Stimulated activated naive CD4-positive, alpha-beta T cell (primary cell): Measurements from ENCODE around the gene DNAJB7.
"Not testable (repeated sequence)": the region's sequence is repeated elsewhere in the genome, so short reads cannot be mapped to it uniquely, and the experiment has no call there.

ENCODE experiments used
- DNase-seq, 6 experiments: peaks; one replicate each; lab custom pipeline; 2025; lab: John Stamatoyannopoulos, UW

The DNAJB7 gene

DNA sequence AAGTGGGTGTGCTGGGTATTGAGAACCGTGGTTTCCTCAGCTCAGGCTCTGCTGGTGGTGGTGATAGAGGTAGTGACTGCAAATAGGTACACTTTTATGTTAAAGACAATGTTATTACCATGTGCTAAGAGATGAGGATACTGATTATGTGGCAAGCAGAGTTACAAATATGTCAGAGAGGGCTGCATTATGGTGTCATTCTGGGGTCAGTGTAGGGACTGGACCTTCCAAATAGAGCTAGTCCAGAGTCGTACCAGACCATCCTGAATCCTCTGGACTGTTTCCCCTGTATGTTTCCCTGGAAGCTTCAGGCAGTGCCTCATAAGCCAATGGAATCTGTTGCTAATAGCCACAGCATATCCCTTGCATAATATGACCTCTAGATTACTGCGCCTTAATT is at the start of gene DNAJB7:
DNAJB7 (minus strand) TSS at position 101 of the 400 bp plus-strand sequence. CDS start 119 bp downstream, outside the sequence.
- DNase-seq, result no peak

DNA sequence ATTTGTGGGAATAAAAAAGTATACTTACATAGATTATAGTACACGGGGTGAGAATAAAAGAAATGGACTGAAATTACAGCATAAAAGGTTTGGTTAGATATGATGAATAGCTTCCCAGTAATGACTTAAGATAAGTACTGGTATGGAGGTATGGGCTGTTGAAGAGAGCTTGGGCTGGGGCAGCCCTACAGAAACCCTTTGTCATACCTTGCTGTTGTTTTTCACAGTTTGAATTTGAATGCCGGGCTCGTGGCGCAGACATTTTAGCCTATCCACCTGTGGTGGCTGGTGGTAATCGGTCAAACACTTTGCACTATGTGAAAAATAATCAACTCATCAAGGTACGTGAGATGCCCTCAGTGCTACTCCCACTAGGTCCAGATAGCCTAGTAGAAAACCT is 47.0 kb upstream of the DNAJB7 start:
- DNase-seq, result no peak

DNA sequence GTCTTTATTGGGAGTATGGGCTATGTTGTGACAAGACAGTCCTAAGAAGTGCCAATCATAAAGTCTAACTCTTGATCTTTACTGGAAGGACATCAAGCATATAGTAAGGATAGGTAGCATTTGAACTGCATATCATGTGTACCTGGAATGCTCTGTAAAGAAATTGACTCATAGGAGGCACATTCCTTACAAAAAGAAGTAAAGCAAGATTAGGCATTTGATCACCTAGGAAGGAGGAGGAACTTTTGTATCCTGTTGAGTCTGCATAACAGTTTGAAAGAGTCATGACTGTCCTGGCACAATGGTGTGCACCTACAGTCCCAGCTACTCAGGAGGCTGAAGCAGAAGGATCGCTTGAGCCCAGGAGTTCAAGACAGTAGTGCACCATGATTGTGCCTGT is 42.2 kb upstream of the DNAJB7 start:
- DNase-seq, result no peak

DNA sequence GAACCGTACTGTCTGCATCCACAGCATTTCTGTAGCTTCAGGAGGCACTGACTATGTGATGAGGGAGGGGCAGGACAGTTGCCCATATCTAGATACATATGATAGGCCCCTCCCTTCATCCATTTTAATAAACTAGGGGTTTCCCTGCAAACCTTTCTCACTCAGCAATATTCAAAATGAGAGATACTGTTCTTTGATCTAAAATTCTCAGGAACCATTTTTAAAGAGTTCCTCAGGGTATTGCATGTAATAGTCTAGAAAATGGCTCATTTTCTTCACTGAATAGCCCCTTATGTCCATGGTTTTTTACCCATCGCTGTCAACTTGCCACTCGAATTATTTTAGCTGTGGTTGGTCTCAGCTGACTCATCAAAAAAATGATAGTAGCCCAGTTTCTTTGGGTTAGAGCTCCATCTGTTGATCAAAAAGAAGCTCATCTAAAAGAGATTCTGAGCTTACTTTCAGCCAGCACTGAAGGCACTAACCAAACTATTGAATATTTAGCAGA is 37.0 kb upstream of the DNAJB7 start:
- peak in 3 of 6 experiments; percentile 7 to 45 (median 23) for DNase-seq

DNA sequence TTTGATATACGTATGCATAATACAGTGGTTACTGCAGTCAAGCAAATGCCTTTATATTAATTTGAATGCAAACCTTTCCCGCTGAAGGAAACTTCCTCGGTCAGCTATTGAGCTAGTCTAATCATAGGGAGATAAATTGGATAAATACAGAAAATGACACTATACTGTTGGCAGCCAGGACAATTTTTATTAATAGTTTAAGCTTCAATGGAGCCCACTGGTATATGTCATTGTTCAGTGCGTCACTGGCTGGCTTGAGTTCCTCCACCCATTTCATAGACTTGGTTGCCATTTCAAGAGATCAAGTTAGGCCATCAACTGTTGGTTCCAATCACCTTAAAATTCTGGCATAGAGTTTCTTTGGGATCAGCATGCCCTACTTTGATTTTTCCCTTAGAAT is 32.5 kb upstream of the DNAJB7 start:
- DNase-seq, result no peak

DNA sequence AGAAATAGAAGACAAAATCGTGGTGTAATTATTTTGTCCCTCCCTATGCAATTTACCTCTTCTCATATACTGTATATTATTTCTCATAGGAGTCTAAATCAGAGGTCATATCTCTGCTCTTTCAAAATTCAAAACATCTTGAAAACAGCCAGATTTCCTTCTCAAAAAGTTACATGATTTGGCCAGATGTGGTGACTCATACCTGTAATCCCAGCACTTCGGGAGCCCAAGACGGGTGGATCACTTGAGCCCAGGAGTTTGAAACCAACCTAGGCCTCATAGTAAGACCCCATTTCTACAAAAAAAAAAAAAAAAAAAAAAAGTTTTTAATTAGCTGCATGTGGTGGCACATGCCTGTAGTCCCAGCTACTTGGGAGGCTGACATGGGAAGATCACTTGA is 29.0 kb upstream of the DNAJB7 start:
- no peak for DNase-seq

DNA sequence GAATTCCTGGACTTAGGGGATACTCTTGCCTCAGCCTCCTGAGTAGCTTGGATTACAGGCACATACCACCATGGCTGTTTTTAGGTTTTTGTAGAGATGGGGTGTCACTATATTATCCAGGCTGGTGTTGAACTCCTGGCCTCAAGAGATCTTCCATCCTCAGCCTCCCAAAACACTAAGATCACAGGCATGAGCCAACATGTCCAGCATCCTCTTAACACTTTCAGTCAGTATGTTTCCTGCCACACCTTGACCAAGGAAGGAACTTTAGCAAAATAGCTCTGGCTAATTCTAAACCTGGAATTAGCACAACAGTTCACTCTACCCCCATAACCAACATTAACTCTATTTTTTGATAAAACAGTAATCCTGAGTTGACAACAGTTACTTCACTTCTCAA is 27.2 kb upstream of the DNAJB7 start:
- no peak for DNase-seq

DNA sequence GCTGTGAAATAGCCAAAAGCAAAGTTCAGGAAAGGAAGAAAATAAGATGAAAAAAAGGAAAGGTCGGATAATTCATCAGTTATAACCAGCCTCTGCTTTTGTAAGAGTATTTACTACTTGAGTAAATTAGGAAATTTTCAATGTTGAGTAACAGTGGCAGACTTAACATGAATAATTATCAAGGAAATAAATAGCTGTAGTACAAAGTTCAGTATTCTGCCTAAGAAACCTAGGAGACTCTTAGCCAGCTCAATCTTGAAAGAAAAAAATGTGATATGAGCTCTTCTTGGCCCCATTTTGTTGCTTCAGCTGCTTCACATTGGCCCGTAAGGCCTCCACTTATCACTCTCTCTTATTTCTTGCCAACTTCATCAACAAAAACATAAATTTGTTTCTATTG is 17.0 kb upstream of the DNAJB7 start:
- no peak for DNase-seq

DNA sequence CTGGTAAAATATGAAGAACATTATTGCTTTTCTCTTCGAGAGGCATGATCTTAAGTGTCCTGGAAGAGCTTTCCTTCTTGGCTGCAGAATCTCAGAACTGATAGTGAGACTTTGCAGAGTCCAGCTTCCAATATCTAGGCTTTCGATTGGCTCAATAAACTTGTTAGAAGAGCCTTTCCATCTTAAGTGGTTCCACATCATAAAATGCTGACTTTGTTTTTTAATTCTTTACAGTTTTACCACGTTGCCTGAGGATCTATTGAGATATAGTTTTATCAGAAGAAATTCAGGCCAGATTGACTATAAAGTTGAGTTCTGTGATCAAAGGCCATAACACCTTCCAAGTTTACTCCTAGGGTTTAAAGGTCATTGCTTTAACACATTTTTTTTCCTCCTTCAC is 15.6 kb upstream of the DNAJB7 start:
- no peak for DNase-seq

DNA sequence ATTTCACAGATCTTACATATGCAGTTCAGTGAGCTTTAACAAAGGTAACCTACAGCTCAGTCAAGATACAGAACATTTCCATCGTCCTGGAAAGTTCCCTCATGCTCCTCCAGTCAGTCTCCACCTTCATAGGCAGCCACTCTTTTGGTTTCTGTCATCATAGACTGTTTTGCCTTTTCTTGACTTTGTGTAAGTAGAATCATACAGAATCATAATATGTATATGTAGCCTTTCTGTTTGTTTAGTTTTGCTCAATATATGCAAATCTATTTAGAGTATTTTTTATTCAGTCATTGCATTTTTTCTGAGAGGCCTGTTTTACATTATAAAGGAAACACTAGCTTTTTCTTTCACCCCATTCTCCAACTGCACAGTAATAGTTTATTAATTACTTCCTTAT is 15.0 kb upstream of the DNAJB7 start:
- no peak for DNase-seq

DNA sequence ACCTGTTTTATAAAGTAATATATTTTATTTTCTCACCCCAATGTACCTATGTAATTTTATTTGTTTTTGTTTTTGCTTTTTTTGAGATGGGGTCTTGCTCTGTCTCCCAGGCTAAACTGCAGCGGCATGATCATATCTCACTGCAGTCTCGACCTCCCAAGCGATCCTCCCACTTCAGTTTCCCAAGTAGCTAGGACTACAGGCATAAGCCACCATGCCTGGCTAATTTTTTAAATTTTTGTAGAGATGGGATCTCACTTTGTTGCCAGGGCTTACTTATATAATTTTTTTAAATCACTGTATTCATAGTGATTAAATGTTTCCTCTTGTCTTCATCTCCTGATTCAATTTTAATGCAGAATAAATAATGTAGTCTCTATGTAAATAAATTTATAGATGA is 13.2 kb upstream of the DNAJB7 start:
- no peak for DNase-seq

DNA sequence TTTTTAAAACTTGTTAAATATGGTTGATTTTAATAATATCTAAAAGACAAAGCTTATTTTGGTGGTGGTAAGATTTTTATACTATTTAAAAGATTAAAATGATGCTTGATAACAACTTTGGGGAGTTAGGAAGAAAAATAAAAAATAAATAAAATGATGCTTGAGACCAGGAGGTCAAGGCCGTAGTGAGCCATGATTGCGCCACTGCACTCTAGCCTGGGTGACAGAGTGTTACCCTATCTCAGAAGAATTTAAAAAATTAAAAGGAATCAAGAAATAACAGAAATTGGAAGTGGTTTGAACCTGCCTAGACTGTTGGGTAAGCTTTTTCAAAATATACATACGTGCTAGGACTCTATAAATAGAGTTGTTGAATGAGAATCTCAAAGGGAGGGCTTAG is 12.1 kb upstream of the DNAJB7 start:
- DNase-seq, result no peak

DNA sequence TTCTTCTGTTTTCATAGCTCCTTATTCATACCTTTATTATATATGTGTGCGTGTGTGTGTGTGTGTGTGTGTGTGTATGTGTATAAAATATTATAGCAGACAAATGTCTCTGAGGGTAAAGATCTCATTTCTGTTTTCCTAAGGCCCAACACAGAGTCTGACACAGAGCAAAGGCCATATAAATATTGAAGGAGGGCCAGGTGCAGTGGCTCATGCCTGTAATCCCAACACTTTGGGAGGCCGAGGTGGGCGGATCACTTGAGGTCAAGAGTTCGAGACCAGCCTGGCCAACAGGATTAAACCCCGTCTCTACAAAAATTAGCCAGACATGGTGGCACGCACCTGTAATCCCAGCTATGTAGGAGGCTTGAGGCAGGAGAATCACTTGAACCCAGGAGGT is 6.5 kb upstream of the DNAJB7 start:
- DNase-seq, result not testable (repeated sequence)

DNA sequence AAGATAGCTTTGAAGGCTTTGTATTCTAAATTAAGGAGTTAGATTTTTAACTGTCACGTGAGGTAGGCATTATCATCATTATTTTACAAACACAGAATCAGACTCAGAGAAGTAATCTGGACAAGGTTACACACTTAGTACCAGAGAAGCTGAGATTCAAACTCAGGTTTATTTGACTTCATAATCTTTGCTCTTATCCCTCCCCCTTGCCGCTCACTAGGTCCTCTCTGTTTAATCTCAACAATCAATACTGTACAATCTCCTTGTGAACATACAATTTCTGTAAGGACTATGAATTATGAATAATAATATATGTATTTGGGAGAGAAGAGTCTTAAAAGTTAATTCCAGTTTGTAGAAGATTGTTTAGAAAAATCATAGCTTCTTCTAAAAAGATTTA is 5.2 kb upstream of the DNAJB7 start:
- no peak for DNase-seq

DNA sequence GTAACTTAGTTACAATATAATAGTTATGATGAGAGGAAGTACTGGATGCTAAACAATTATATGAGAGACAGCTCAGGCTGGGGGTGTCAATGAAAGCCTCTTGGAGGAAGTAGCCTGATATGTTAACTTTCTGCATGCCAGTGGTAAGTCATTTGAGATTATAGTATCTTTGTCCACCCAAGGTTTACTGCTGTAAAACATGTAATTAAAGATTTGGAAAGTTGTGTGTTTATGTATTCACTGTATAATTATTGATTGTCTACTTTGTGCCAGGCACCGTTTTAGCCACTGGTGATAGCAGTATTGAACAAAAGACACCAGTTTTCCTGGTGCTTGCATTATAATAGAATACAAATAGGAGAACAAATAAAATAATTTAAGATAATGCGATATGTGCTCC is 624 bp upstream of the DNAJB7 start:
- DNase-seq, result no peak

DNA sequence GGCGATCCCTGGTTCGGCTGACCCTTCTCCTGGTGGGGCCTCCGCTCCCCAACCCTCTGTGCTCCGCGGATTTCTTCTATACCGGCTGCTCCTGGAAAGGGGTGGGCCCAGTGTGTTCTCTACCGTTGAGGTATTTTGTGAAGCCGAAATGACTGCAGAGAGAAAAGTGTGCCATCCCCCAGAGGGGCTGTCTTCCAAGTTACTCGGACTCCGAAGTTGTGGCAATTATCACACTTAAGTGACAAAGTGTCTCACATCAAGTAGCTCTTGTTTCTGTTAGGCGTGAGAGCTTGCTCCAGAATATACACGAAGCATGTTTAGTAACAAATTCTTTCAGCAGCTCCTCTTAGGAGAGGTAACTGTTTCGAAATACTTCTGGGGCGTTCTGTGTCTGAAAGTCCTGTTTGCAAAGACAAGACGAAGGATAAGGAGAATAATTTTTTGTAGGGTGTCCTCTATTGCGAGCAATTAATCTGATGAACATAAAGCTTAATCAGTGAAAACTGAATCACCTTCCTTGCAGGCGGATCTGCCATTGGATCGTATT is 4.5 kb downstream of the DNAJB7 start:
- DNase-seq, result no peak

DNA sequence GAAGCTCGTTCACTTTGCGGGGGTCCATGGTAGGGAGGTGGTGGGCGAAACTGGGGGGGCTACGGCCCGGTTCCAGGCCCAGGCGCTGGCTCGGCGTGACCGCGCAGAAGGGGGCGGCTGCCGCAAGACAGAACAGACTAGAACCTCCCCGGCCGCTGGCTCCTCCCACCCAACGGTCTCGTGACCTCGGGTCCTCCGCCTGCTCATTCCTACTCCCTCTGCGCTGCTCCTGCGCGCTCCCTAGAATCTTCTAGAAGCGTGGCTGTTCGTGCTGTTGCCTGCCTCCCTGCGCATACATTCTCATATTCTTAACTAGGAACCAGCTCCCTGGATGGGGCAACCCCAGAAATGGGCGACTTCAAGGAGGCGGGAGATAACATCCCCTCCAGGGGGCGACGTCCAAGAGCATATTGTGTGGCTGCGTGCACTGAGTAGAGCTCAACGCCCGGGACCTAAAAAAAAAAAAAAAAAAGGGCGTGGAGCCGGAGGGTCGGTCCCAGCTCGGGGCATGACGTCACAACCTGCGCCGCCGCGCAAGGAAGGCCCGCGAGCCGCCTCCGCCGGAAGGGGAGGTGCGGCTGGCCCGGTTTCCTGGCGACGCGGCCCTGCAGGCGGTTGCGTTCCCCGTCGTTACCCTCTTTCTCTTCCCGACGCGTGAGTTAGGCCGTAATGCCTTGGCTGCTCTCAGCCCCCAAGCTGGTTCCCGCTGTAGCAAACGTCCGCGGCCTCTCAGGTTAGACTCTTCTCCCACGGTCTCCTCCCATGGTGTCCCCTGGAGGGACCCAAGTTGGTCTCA is 5.2 kb downstream of the DNAJB7 start, which contains the start of the genes ST13 and XPNPEP3:
ST13 (minus strand) TSS at position 127 of the 796 bp plus-strand sequence; CDS start at position 28, 99 bp downstream.
XPNPEP3 (plus strand) TSS at position 636 of the 796 bp plus-strand sequence; CDS start at position 670, 34 bp downstream.
- DNase-seq, result peak; percentile 94 to 100 (median 98)

DNA sequence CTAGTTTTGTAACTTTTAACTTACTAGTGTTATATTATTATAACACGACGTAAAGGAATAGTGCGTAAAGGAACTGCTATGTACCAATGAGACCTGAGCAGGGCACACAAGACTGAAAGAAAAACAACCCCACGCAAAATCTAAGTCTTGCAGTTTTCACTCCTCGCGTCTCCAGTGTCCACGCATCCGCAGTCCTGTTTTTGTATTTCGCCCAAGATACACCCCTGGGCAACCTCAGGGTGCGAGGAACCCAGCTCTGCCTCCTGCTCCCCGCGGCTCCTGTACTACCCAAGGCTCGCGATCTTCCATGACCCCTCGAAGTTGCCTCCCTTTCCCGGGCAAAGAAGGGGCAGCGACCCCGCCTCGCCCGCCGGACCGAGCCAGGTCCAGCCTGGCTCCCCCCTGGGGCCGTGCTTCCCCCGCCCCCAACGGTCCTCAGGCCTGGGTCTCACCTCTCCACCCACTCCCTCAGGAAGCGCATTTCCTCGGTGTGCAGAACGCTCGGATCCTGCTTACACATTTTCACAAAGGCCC is 5.9 kb downstream of the DNAJB7 start:
- peak in 2 of 6 experiments; percentile 52 to 63 for DNase-seq

DNA sequence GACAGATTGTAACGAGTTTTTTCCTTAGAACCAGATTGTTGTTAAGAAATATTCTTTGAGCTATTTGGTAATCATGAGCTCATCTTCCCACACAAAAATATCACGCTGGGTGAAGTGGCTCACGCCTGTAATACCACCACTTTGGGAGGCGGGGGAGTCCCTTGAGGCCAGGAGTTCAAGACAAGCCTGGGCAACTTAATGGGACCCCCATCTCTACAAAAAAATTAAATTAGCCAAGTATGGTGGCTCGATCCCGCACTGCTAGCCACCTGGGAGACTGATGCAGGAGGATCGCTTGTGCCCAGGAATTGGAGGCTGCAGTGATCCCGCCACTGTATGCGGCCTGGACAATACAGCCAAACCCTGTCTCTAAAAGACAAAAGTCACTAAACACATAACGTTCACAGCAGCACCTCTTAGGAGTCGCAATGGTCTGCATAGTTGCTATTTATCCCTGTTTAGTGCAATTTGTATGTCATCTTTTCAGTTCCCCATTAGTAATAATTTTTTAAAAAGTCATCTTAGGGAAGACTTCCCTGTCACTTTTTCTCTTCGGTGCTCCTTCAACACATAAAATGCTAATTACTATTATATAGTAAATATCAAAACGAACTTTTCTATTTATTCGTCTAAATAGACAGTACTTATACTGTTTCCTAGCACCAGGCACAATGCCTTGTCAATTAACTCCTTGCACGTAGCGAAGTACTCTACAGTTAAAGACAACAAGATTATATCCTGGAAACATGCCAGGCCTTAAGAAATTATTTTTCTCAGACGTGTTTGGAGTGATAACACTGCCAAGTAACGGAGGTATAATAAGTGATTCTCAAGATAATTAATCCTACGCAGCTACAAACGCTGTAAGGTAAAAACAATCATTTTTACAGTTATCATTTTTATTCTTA is 6.6 kb downstream of the DNAJB7 start:
- peak in 2 of 6 experiments; percentile 13 to 20 for DNase-seq

DNA sequence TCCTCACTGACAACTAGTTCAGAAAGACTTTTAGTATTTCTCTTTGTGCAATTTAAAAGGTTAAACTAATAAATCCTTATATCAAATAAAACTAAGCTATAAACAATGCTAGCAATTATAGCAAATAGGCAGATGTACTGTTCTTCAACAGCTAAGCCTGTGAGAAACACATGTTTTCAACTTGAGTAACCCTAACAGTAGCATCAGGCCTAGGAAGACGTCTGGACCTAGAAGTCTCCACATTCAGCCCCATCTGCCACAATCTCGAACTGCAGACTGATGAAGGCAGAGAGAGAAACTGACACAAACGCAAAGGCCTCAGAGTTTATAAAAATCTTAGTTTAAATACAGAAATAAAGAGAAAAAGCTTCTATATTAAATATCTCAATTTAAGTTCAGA is 8.0 kb downstream of the DNAJB7 start:
- DNase-seq, result no peak

DNA sequence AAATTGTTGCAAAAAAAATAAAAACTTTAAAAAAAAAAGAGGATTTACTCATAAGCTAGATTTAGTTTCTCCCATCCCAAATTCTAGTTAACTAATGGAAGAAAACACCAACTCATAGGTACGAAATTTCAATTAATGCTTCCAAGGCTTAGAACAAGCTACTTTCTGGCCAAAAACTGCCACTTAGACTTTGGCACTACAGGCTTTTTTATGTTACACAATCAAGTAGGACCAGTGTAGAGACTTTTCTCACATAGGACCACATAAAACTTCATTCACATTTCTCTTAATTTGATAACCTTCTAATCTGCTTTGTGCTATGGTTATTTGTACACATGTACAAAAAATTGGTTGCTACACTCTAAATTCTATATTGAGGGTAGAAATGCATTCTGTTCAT is 8.6 kb downstream of the DNAJB7 start:
- no peak for DNase-seq

DNA sequence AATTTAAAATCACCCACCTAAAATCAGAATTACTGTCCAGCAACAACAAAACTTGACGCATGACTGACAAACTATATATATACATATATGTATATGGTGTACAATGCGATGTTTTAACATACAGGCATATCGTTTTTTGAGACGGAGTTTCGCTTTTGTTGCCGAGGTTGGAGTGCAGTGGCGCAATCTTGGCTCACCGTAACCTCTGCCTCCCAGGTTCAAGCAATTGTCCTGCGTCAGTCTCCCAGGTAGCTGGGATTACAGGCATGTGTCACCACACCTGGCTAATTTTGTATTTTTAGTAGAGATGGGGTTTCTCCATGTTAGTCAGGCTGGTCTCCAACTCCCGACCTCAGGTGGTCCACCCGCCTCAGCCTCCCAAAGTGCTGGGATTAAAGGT is 16.1 kb downstream of the DNAJB7 start:
- DNase-seq, result not testable (repeated sequence)
